Activated gamma-delta T cell (primary cell): Measurements from ENCODE around the gene HAS3.
"Not testable (repeated sequence)": the region's sequence is repeated elsewhere in the genome, so short reads cannot be mapped to it uniquely, and the experiment has no call there.

Source experiments
- DNase-seq: peaks from one replicate; lab custom pipeline; 2025; lab: John Stamatoyannopoulos, UW

HAS3 gene

DNA sequence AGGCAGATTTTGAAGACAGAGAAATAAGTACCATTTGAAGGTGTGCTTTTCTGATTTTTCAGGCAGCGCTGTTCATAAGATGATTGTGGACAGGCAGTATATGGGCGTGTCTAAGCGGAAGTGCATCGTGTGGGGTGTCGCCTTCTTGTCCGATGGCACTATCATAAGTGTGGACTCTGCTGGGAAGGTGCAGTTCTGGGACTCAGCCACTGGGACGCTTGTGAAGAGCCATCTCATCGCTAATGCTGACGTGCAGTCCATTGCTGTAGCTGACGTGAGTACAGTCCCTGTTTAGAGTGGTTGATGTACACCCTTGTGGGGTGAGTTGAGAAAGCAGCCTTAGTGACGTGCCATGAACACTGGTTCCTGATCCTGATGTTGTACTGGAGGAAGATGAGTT is 37.7 kb downstream of the HAS3 start:
- DNase-seq, result no peak

DNA sequence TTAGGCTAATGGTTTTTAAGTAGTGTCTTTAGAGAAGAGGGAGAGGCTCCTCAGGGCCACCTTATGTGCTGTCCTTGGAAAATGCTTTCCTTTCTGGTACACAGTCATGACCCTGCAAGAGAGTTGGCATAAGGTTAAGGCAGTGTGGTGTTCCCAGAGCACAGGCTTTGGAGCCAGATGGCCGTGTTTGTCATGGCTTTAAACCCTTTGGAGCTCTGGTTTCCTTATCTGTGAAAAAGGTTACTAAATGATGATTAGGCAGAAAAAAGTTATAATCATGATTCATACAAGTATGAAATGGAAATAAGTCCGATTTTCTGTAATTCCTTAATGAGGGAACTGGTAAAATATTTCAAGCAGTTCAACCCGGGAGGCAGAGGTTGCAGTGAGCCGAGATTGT is 40.2 kb downstream of the HAS3 start:
- DNase-seq, result no peak

DNA sequence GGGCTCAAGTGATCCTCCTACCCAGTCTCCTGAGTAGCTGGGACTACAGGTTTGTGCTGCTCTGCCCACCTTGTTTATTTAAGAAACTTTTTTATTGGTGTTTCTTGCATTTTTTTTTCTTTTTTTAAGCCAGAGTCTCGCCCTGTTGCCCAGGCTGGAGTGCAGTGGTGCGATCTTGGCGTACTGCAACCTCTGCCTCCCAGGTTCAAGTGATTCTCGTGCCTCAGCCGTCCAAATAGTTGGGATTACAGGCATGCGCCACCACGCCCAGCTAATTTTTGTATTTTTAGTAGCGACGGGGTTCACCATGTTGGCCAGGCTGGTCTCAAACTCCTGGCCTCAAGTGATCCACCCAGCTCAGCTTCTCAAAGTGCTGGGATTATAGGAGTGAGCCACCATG is 44.2 kb downstream of the HAS3 start:
- DNase-seq, result not testable (repeated sequence)

DNA sequence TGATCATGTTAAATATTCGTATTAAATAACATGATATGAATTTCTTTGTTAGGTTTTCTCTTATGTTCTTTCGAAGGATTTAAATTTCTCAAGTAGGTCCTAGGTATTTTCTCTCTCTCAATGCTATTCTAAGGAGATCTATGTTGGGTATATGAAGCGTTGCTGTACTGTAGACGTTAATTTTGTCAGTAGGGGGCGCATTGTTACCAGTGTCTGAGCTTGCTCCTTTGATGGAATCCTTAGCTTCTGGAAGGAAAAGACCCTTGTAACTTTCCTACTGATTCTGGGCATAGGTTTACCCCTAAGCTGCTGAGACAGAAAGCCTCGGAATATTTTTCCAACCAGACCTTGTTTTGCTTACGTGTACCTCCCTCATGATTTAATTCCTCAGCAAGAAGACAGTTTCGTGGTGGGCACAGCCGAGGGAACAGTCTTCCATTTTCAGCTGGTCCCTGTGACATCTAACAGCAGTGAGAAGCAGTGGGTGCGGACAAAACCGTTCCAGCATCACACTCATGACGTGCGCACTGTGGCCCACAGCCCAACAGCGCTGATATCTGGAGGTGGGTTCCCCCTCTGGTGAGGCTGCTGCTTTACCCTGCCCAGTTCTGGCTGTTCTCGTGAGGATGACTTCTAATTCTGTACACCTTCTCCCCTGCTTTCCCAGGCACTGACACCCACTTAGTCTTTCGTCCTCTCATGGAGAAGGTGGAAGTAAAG is 44.9 kb downstream of the HAS3 start:
- no peak for DNase-seq

GRCh38 chr16:69157196-69157595 is 51.7 kb downstream of the HAS3 start:
- no peak for DNase-seq

GRCh38 chr16:69160192-69160591 is 54.7 kb downstream of the HAS3 start:
- no peak for DNase-seq

GRCh38 chr16:69165584-69165983 is 60.1 kb downstream of the HAS3 start:
- DNase-seq, result no peak

DNA sequence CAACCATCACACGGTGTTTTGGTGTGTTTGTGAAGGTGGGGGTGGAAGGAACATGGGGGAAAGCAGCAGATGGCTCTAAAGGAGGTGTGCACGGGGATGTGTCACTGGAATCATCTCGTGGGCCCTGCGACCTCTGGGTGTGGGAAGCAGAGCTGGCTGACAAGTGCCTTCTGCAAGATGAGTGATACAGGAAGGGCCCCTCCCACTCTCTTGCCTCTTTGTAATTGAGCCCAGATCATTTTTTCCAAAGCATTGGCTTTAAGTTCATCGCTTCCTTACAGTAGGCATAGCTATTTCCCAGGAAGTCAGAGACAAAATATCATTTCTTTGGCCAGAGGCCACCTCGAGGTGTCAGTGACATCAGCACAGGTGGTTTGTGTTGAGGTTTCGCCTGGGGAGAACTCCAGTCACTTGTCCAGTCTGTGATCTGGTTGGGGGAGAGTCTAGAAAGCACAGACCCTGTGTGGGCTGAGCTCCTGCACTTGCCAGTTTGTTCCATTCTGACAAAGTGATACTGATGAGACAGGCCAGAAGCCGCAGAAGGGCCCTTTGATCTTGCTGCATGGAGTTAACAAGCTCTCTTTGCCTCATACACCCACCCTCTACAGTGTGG is 60.9 kb downstream of the HAS3 start:
- DNase-seq, result no peak

- no peak for DNase-seq
Observed at GRCh38 chr16:69166946-69167930, 61.8 kb downstream of the HAS3 start.
